Upper lobe of right lung (tissue), 1 donor: Measurements from ENCODE around the gene INF2. TPM values are rescaled to one million over a fixed set of nuclear protein-coding genes. Genes with fewer than 3 reads are reported as not detected.
A peak's percentile ranks its signal among the peaks of the same experiment; 100 is the strongest.

Source experiments
- ATAC-seq: fragments of 200-7000 bp; cut with Tn5 transposase; one replicate; pipeline ENCODE4 v1.9.1; 2020; ENCODE audit warnings: mild to moderate bottlenecking, moderate library complexity
- DNase-seq: peaks from one replicate; pipeline ENCODE4 v3.0.0-alpha.2; 2020
- H3K27ac ChIP-seq: fragments of 200-600 bp; one replicate; pipeline ENCODE4 v1.8.0; 2022
- H3K27me3 ChIP-seq: fragments of 200-600 bp; one replicate; pipeline ENCODE4 v1.8.0; 2022; ENCODE audit warnings: mild to moderate bottlenecking
- H3K36me3 ChIP-seq: fragments of 200-600 bp; one replicate; pipeline ENCODE4 v1.8.0; 2022
- H3K4me1 ChIP-seq: fragments of 200-600 bp; one replicate; pipeline ENCODE4 v1.8.0; 2022
- H3K4me3 ChIP-seq: fragments of 200-600 bp; one replicate; pipeline ENCODE4 v1.8.0; 2022; ENCODE audit warnings: mild to moderate bottlenecking
- H3K9me3 ChIP-seq: fragments of 200-600 bp; one replicate; pipeline ENCODE4 v1.8.0; 2022
- intact Hi-C: fragments of 100-400 bp; cut with DNase I; formaldehyde crosslinking; loops from one replicate; pipeline ENCODE4 v1.11.0; 2022
- total RNA-seq: library from RNA; stranded (reverse); fragmentation: NEBNext Ultra II Directional; extraction: Animal tissue kit (Norgen Biotek cat#: 25700); gene quantifications from one replicate; pipeline ENCODE4 v1.2.1, GENCODE V29; 2021
- TF ChIP-seq, protein P1 (sequence below): fragments of 200-600 bp; IDR thresholded peaks from one replicate; pipeline ENCODE4 v1.8.0; 2022; ENCODE audit warnings: antibody characterized with exemption
- donor health status: DM: no; HTN: yes; CAD: no; lungs with severe emphysema.

The INF2 gene
- total RNA-seq, 1 donor from 2014 or later, result 117 TPM

DNA sequence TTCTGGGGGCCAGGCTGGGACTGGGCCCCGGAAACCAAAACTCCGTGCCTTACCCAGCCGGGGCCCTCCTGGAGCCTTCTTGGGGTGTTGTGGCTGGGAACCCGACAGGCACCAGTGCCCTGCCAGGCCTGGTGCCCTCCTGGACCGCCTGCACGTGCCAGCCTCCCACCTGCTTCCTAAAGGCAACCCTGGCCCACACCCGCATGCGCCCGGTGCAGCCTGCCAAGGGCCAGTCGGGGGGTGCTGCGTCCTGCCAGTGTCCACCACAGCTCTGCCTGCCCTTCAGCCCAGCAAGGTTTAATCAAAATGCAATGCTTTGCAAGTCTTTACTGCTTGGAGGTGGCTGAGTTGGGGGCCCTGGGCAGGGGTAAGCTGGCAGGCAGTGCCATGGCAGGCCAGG, 29.5 kb downstream of the INF2 start:
- Histone ChIP-seq H3K4me3 (no peak overlapping the region), H3K9me3 (no peaks in the 10 kb centered on the region), H3K4me1 (peaks cover 6% of the 10 kb centered on the region), H3K27ac (no peak overlapping the region), H3K36me3 (peaks cover 28% of the 10 kb centered on the region), H3K27me3 (no peaks in the 10 kb centered on the region)
- intact Hi-C loops, result no loop called here
- TF ChIP-seq, protein P1, sequence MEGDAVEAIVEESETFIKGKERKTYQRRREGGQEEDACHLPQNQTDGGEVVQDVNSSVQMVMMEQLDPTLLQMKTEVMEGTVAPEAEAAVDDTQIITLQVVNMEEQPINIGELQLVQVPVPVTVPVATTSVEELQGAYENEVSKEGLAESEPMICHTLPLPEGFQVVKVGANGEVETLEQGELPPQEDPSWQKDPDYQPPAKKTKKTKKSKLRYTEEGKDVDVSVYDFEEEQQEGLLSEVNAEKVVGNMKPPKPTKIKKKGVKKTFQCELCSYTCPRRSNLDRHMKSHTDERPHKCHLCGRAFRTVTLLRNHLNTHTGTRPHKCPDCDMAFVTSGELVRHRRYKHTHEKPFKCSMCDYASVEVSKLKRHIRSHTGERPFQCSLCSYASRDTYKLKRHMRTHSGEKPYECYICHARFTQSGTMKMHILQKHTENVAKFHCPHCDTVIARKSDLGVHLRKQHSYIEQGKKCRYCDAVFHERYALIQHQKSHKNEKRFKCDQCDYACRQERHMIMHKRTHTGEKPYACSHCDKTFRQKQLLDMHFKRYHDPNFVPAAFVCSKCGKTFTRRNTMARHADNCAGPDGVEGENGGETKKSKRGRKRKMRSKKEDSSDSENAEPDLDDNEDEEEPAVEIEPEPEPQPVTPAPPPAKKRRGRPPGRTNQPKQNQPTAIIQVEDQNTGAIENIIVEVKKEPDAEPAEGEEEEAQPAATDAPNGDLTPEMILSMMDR, result no peak
- ATAC-seq (no peak), DNase-seq (no peak)

DNA sequence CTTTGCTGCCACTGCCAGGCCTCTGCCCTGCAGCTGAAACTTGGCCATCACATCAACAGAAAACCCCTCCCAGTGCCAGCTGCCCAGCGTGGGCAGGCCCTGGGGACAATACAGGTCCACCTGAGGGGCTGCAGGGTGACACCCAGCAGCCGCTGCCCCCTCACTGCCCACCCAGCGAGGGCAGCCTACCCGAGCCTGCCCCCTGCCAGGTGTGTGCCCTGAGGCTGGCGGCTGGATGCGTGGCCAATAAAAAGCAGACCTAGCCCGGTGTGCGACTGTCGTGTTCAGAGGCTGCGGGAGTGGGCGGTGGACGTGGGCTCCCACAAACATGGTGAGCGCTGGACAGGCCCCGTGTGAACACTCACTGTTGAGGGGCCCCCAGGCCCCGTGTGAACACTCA, 29.9 kb downstream of the INF2 start:
- ATAC-seq (no peak), DNase-seq (no peak)
- intact Hi-C loops, result no loop called here
- Histone ChIP-seq H3K27me3 (no peaks in the 10 kb centered on the region), H3K27ac (no peak overlapping the region), H3K4me3 (no peak overlapping the region), H3K4me1 (peaks cover 6% of the 10 kb centered on the region), H3K36me3 (peaks cover 24% of the 10 kb centered on the region), H3K9me3 (no peaks in the 10 kb centered on the region)
- TF ChIP-seq, protein P1, result no peak

DNA sequence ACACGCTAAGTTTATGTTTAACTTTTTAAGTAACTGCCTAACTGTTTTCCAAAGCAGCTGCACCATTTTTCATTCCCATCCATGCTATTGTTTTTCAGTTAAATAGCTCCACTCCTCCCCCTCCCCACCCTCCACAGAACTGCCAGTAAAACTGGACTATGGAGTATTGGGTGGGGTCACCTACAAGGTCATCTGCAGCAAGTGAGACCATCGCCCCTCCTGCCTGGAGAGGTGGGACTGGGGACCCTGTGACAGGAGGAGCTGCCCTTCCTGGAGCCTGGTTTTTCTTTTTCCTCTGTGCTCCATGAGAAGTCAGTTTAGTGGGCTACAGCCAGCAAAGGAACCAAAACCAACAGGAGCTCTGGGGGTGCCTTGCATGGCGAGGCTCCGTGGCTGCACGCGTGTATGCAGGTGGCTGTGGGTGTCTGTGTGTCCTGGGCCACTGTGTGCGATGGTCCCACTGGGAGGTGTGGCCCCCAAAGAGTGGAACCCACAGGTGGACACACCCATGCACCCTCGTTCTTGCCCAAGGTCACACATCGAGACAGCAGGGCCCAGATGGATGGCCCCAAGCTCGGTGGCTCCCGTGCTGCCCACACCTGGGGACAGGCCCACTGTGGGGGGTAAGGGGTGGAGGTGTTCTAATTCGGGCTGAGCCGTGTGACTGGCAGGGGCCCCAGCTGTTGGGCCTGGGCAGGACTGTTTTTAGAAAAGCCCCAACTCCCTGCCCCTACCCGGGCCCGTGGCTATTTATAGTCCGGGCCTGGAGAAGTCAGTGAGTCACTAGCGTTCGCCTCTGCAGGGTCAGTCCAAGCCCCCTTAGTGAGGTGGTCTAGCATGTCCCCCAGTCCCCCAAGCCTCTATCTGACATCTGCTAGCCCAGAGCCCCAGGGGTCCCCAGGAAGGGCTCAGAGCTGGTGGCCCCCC, 32.4 kb downstream of the INF2 start:
- TF ChIP-seq, protein P1, result no peak
- H3K27ac ChIP-seq, result no peak overlapping the region
- H3K36me3 ChIP-seq, result peaks cover 6% of the 10 kb centered on the region
- no peaks in the 10 kb centered on the region for H3K9me3 ChIP-seq
- intact Hi-C loops, result no loop called here
- H3K4me3 ChIP-seq, result no peak overlapping the region
- no peak for ATAC-seq
- no peak for DNase-seq
- H3K27me3 ChIP-seq, result no peaks in the 10 kb centered on the region
- H3K4me1 ChIP-seq, result peaks cover 15% of the 10 kb centered on the region

DNA sequence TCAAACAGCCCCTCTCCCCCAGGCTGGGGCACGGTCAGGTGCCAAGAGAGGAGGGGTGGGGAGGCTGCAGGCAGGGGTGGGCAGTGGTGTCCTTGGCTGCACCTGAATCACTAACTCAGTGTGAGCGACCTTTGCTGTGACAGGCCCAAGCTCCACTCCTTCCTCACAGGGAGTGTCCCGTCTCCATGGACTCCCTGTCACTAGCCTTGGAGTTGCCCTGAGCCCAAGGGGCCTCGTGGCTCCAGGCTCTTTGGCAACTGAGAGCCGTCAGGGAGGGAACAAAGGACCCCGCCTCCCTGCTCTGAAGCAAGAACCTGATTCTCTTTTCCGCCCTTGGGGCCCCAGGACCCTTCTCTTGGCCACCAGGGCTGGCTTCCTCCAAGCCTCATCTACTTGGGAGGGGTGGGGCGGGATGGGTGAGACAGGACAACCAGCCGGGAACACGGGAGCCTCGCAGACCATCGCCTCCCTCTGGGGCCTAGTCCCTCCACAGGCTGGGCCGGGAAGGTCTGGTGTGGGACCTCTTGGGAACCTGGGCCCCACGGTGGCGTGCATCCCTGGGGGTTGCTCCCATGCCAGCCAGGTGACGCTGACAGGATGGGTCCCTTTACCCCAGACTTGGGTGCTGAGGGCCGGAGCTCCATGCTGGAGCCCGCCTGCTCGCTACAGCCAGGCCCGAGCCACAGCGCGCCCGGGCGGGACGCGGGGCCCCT, 33.7 kb downstream of the INF2 start:
- peak overlapping the region; percentile 24 for H3K27ac ChIP-seq
- intact Hi-C loops, result no loop called here
- no peaks in the 10 kb centered on the region for H3K9me3 ChIP-seq
- peak overlapping the region; percentile 69 for H3K4me3 ChIP-seq
- ATAC-seq (no peak), DNase-seq (no peak)
- H3K36me3 ChIP-seq, result peaks cover 6% of the 10 kb centered on the region
- H3K4me1 ChIP-seq, result peaks cover 15% of the 10 kb centered on the region
- TF ChIP-seq, protein P1, result no peak
- H3K27me3 ChIP-seq, result no peaks in the 10 kb centered on the region

DNA sequence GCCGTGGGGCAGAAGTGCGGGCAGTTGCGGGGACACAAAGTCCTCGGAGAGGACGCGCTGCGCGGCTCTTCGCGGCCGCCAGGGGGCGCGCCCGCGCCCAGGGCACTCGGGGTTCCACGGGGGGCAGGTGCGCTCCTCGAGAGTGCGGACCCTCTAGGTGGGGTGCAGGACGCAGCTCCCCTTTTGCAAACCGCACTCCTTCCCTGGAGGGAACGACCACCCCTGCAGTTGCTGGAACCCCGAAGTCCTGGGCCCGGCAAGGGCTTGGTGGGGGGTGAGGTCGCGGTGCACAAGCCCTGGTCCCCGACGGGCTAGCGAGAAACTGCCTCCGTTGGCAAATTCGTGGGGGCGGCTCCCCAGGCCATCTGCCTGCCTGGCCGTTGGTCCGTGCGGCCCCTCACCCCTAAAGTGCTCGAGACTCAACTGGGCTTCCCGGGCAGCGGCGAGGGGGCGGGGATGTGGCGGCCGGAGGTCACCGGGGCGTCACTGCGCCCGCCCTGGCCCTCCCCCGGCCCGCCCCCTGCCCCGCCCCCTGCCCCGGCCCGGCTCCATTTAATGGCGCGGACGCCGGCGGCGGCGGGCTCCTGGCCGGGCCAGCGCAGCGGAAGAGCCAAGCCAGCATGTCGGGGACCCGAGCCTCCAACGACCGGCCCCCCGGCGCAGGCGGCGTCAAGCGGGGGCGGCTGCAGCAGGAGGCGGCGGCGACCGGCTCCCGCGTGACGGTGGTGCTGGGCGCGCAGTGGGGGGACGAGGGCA, 34.4 kb downstream of the INF2 start, which contains the start of gene ADSS1:
Gene ADSS1, plus strand, starts transcription at position 579 of the 756 bp plus-strand sequence. Its CDS starts 42 bp downstream, at position 621.
- DNase-seq, result peak; percentile 88
- Histone ChIP-seq H3K27me3 (no peaks in the 10 kb centered on the region), H3K36me3 (peaks cover 3% of the 10 kb centered on the region), H3K9me3 (no peaks in the 10 kb centered on the region), H3K4me1 (peaks cover 15% of the 10 kb centered on the region), H3K4me3 (peak within 1 kb of the TSS; percentile 69), H3K27ac (peak within 1 kb of the TSS; percentile 24)
- intact Hi-C loops, result no loop called here
- peak; percentile 84 for ATAC-seq
- TF ChIP-seq, protein P1, result peak; percentile 96
